ENCODE measurements around the gene PLEKHM1.
"Not testable (repeated sequence)": the region's sequence is repeated elsewhere in the genome, so short reads cannot be mapped to it uniquely, and the experiment has no call there.

PLEKHM1 gene

GRCh38 chr17:45490615-45491433 is at the start of gene PLEKHM1:
TSS of gene PLEKHM1 (minus strand) at chr17:45490721. CDS start at chr17:45482484, 8,237 bp downstream.
- peak; percentile 81 for DNase-seq (ENCODE audit: low spot score)

- DNase-seq (ENCODE audit: low spot score), result not testable (repeated sequence)
Observed at GRCh38 chr17:45538168-45538567, 47.6 kb upstream of the PLEKHM1 start.

GRCh38 chr17:45506072-45506471 is 15.6 kb upstream of the PLEKHM1 start:
- not testable (repeated sequence) for DNase-seq (ENCODE audit: low spot score)

GRCh38 chr17:45505183-45505582 is 14.7 kb upstream of the PLEKHM1 start:
- not testable (repeated sequence) for DNase-seq (ENCODE audit: low spot score)

- DNase-seq (ENCODE audit: low spot score), result not testable (repeated sequence)
Observed at GRCh38 chr17:45501092-45501707, 10.7 kb upstream of the PLEKHM1 start.

GRCh38 chr17:45500478-45500877 is 10.0 kb upstream of the PLEKHM1 start:
- not testable (repeated sequence) for DNase-seq (ENCODE audit: low spot score)

GRCh38 chr17:45499208-45499607 is 8.7 kb upstream of the PLEKHM1 start:
- not testable (repeated sequence) for DNase-seq (ENCODE audit: low spot score)

- DNase-seq (ENCODE audit: low spot score), result not testable (repeated sequence)
Observed at GRCh38 chr17:45498377-45498776, 7.9 kb upstream of the PLEKHM1 start.

- DNase-seq (ENCODE audit: low spot score), result not testable (repeated sequence)
Observed at GRCh38 chr17:45497449-45497848, 6.9 kb upstream of the PLEKHM1 start.

GRCh38 chr17:45496507-45496906 is 6.0 kb upstream of the PLEKHM1 start:
- DNase-seq (ENCODE audit: low spot score), result not testable (repeated sequence)

GRCh38 chr17:45494556-45494955 is 4.0 kb upstream of the PLEKHM1 start:
- not testable (repeated sequence) for DNase-seq (ENCODE audit: low spot score)

- DNase-seq (ENCODE audit: low spot score), result not testable (repeated sequence)
Observed at GRCh38 chr17:45492156-45492555, 1.6 kb upstream of the PLEKHM1 start.

- DNase-seq (ENCODE audit: low spot score), result not testable (repeated sequence)
Observed at GRCh38 chr17:45490198-45490597, 323 bp downstream of the PLEKHM1 start.

- DNase-seq (ENCODE audit: low spot score), result peak; percentile 75
Observed at GRCh38 chr17:45487704-45488103, 2.8 kb downstream of the PLEKHM1 start.

GRCh38 chr17:45483591-45484216 is 6.8 kb downstream of the PLEKHM1 start:
- not testable (repeated sequence) for DNase-seq (ENCODE audit: low spot score)

- not testable (repeated sequence) for DNase-seq (ENCODE audit: low spot score)
Observed at GRCh38 chr17:45483177-45483576, 7.3 kb downstream of the PLEKHM1 start.

- not testable (repeated sequence) for DNase-seq (ENCODE audit: low spot score)
Observed at GRCh38 chr17:45482317-45482716, 8.2 kb downstream of the PLEKHM1 start.

GRCh38 chr17:45475436-45475835 is 15.1 kb downstream of the PLEKHM1 start:
- not testable (repeated sequence) for DNase-seq (ENCODE audit: low spot score)

- not testable (repeated sequence) for DNase-seq (ENCODE audit: low spot score)
Observed at GRCh38 chr17:45472249-45472648, 18.3 kb downstream of the PLEKHM1 start.

- DNase-seq (ENCODE audit: low spot score), result not testable (repeated sequence)
Observed at GRCh38 chr17:45469204-45469563, 21.3 kb downstream of the PLEKHM1 start.

- DNase-seq (ENCODE audit: low spot score), result not testable (repeated sequence)
Observed at GRCh38 chr17:45468293-45469203, 22.0 kb downstream of the PLEKHM1 start.

Measured in AG20443 (cell line).